ENCODE data around the gene ST8SIA3. TPM values are rescaled to one million over a fixed set of nuclear protein-coding genes. Genes with fewer than 3 reads are reported as not detected.

Gene ST8SIA3
- not detected for total RNA-seq
- long read RNA-seq: 0 reads

- intact Hi-C loops (cut with DNase I): no loop called here
- ATAC-seq (ENCODE audit: poor library complexity): no peak
- no peak for DNase-seq
Measured at GRCh38 chr18:57352271-57352701, at the start of gene ST8SIA3. Gene ST8SIA3 (plus strand): TSS chr18:57352557. CDS start chr18:57352847, 290 bp downstream.

DNA sequence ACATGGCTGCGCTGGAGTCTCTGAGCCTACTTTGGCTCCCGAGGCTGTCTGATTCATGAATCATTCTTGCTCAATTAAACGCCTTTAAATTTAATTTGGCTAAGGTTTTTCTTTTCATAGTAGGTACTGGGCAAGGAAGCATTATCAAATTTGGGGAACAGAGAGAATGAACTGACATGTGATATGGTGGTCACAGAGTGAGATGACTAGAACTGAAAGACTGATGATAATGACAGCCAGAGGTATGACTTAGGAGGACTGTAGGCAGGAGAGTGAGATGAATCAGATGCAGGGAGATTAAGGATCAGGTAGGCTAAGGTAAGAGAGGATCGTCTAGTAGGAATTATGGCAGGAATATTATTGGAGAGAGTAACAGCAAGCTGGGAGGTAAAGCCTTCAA, 40.9 kb upstream of the ST8SIA3 start:
- DNase-seq: no peak
- intact Hi-C loops (cut with DNase I): no loop called here

DNA sequence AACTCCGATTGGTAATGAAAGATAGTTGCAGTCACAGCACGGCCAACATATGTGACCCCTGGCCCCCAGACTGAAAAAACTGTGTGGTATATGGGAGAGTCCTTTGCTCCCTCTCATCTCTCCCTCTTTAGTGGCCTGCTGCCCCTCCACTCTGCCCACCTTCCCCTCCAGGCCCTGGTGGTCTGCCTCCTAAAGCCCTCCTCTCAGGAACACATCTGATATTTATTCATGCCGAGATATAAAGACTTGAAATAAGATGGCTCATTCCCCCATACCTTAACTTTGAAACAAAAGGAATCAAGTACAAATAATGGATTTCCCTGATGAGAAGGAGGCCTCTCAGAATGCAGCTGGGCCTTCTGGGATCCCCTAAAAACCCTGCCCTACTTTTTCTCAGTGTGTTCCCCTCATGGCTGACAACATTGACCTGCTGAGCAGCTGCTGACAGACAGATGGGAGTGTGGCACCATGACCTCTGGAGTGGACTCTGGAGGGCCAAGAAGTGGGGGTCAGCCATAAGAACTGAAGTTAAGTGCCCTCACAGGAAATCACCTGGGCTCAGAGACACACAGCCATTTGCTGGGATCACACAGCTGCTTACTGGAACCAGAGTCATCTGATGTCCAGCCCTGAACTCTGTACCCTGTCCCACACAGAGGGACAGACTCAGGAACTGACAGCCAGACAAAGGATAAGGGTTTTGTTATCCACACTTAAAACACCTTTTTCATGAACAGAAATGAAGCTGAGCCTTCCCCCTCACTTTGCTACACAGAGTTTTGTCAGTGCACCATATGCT, 39.8 kb upstream of the ST8SIA3 start:
- intact Hi-C loops (cut with DNase I): no loop called here
- ATAC-seq (ENCODE audit: poor library complexity) (no peak), DNase-seq (no peak)

More for the DNA sequence above, 40.9 kb upstream of the ST8SIA3 start:
- no peak for ATAC-seq (ENCODE audit: poor library complexity)

- intact Hi-C loops (cut with DNase I): no loop called here
- ATAC-seq (ENCODE audit: poor library complexity): no peak
- DNase-seq: no peak
Measured at GRCh38 chr18:57320603-57321002, 31.8 kb upstream of the ST8SIA3 start.

- no peak for DNase-seq
- intact Hi-C loops (cut with DNase I): no loop called here
- no peak for ATAC-seq (ENCODE audit: poor library complexity)
Measured at GRCh38 chr18:57325491-57326166, 26.7 kb upstream of the ST8SIA3 start.

GRCh38 chr18:57326718-57327323, 25.5 kb upstream of the ST8SIA3 start:
- no peak for ATAC-seq (ENCODE audit: poor library complexity)
- intact Hi-C loops (cut with DNase I): no loop called here
- no peak for DNase-seq

- ATAC-seq (ENCODE audit: poor library complexity) (no peak), DNase-seq (no peak)
- intact Hi-C loops (cut with DNase I): no loop called here
Measured at GRCh38 chr18:57328665-57329064, 23.7 kb upstream of the ST8SIA3 start.

DNA sequence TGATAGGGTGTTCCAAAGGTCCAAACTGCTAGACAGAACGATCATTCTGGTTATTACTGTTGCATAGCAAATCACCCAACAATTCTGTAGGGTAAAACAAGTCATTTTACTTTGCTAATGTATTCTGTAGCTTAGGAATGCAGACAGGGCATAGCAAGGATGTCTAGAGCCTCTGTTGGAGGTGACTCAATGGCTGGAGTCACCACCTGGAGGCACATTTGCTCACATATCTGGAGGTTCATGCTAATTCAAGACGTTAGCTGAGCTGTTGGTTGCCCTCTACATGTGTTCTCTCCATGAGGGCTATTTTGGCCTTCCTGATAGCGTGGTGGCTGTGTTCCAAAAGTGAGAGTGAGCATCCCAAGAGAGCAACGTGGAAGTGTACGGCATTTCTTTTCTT, 22.5 kb upstream of the ST8SIA3 start:
- no peak for ATAC-seq (ENCODE audit: poor library complexity)
- no peak for DNase-seq
- intact Hi-C loops (cut with DNase I): no loop called here

DNA sequence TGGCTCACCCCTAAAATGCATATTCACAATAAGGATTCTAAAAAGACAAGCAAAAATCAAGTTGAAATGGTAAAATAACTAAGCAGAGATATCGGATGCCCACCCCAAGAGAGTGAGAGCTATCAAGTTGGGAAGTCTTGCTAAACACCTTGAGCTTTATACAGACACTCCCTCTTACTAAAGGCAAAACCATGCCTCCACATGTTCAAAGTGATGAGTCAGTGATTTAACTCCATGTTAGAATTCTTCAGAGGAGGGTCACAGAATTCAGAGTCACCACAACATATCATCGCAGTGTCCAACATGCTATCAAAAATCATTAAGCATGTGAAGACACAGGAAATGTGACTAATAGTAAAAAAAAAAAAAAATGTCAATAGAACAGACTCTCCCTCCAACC, 20.6 kb upstream of the ST8SIA3 start:
- DNase-seq (no peak), ATAC-seq (ENCODE audit: poor library complexity) (no peak)
- intact Hi-C loops (cut with DNase I): no loop called here

DNA sequence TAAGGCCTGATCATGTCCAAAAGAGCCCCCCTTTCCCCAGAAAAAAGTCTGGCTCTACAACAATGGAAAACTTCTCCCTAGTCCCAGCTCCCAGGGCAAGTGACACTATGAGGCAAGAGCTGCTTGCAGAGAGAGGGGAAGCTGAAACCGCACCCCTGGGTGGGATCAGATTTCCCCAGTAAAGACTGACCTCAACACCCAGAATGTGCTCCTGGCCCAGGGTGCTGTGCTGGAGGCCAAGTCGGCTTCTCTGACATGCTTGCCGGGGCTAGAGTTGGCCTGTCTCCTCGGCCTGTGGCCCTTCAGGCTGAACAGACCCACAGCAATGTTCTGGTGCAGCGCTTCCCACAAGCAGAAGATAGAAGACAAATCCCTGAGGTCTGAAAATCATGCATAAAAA, 18.4 kb upstream of the ST8SIA3 start:
- ATAC-seq (ENCODE audit: poor library complexity) (no peak), DNase-seq (no peak)
- intact Hi-C loops (cut with DNase I): no loop called here

DNA sequence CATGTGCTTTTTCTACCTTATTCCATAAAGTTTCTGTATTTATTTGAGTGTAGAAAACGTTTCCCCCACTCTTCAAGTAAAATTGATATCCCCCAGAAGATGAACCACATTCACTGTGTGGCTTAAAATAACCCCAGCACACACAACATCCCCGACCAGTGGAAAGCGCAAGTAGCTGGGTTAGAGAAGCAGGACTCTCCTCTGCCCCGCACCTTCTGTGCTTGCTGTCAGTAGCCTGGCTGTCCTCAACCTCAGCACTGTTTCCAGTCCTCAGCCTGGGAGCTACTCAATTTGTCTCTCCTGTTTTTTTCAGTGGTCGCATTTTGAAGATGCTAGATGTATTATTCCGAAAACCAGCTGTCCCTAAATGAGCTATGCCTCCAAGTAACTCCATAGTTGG, 18.0 kb upstream of the ST8SIA3 start:
- no peak for ATAC-seq (ENCODE audit: poor library complexity)
- DNase-seq: no peak
- intact Hi-C loops (cut with DNase I): no loop called here

DNA sequence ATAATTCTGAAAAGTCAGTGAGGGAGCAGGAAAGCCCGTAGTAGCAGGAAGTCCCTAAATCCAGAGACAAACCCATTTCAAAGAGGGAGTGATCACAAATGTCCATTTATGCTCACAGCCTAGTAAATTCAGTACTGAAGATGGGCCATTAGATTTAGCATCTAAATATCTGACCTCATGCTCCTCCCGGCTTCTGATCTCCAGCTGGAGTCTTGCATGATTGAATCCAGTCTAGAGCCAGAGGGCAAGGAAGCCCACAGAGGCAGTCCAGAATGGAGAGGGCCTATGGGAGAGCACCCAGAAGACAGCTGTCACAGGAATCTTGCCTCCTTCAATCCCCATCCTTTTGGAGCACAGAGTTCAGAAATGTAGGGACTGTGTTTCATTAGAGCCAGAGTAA, 16.0 kb upstream of the ST8SIA3 start:
- intact Hi-C loops (cut with DNase I): no loop called here
- DNase-seq: no peak
- ATAC-seq (ENCODE audit: poor library complexity): no peak

DNA sequence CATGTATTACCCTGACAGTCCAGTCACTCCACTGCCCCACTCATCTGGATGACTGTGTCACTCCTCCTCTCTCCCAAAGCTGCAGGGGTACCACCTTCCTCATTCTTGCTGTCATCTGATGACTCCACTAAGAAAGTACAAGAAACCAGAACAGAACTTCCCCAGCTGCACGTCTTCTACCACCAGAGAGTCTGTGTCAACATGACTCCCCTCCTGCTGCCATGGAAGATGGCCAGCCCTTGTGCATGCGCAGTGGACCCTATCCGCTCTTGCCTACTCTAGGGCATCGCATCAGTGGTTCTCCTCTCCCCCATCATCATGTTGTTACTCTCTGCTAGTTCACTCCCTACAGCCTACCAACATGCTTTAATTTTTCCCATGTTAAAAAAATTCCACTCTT, 14.5 kb upstream of the ST8SIA3 start:
- ATAC-seq (ENCODE audit: poor library complexity): no peak
- DNase-seq: no peak
- intact Hi-C loops (cut with DNase I): no loop called here

DNA sequence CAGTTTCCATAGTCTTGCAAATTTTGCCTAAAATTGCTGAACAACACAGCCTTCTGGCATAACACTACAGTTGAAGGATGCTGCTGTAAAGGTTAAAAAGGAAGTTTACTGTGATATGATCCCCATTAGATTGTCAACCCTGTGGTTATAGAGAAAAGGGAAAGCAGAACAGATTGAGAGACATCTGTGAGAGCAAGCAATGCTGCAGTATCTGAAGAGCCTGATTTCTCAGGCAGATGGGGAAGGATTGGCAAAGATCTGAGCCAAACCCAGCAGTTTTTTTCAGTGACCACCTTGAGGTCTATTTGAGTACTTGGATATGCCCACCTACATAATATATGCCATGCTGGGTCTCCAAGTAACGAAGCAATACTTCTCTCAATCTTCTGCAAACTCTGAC, 8.5 kb upstream of the ST8SIA3 start:
- DNase-seq (no peak), ATAC-seq (ENCODE audit: poor library complexity) (no peak)
- intact Hi-C loops (cut with DNase I): no loop called here

DNA sequence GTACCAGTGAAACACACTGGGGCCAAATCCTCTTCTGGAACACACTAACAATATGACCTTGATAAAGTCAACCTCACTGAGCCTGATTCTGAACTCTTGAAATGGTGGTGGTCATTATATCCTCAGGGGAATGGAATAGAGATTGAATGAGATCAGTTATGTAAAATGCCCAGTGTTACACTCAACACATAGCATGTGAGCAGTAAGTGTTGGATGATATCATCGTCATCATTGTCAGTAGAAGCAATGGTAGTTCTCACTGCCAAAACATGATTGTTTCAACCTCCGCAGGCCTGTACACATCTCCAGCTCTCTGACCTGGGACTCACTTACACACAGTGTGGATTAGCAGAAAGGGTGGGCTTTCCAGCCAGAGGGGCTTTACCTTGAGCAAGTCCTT, 5.5 kb upstream of the ST8SIA3 start:
- DNase-seq: no peak
- intact Hi-C loops (cut with DNase I): no loop called here
- no peak for ATAC-seq (ENCODE audit: poor library complexity)

DNA sequence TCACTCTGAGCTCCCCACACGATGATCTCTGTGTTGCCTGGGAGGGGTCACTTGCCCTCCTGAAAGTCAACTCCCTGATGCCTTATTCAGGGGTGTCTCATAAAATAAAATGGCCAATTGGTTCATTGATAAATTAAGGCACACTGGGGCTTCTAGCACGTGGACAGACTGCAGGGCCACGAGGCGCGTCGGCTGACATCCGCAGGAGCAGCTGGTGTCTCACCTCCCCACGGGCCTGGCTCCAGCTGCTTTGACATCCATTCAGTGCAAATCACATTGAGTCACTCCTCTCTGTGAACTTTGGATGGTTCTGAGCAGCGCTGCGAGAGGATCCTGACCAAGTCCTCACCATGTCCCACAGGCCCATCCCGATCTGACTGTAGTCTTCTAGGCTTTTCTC, 4.6 kb upstream of the ST8SIA3 start:
- ATAC-seq (ENCODE audit: poor library complexity) (no peak), DNase-seq (no peak)
- intact Hi-C loops (cut with DNase I): no loop called here

DNA sequence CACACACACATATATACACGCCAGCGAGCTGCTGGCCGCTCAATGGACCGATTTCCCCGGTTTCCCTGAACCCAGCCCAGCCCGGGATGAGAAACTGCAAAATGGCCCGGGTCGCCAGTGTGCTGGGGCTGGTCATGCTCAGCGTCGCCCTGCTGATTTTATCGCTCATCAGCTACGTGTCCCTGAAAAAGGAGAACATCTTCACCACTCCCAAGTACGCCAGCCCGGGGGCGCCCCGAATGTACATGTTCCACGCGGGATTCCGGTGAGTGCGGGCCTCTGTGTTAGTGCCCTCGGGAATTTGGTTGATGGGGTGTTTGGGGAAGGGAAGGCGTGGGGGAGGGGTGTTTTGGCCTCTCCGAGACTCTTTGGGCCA, 392 bp downstream of the ST8SIA3 start:
- DNase-seq (no peak), ATAC-seq (ENCODE audit: poor library complexity) (no peak)
- intact Hi-C loops (cut with DNase I): no loop called here

- ATAC-seq (ENCODE audit: poor library complexity) (peak; percentile 22), DNase-seq (no peak)
- intact Hi-C loops (cut with DNase I): no loop called here
Measured at GRCh38 chr18:57353137-57353939, 981 bp downstream of the ST8SIA3 start.

DNA sequence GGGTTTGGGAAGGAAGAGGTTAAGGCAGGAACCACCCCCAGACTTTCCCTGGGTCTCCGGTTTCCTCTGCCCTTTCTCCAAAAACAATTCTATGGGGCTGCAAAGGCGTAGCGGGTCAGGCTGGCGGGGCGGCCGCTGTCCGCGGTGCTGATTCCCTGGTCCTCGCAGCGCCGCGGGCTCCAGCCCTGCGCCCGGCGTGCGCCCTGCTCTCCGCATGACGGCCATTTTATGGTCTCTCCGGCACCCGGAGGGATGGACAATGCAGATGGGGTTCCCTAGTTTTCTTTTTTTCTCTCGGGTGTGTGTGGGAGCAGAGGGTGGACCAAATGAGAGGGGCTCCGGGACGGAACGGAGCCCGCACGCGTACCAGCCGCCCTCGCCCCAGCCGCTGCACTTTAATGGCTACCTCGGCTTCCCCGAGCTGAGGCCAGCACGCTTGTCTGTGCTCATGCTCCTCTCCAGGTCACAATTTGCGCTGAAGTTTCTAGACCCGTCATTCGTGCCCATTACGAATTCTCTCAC, 1.6 kb downstream of the ST8SIA3 start:
- intact Hi-C loops (cut with DNase I): no loop called here
- DNase-seq (peak; percentile 59), ATAC-seq (ENCODE audit: poor library complexity) (peak; percentile 78)
